Endodermal cell (in vitro differentiated cells): ENCODE data around the gene DUS3L. TPM values are rescaled to one million over a fixed set of nuclear protein-coding genes. Genes with fewer than 3 reads are reported as not detected.

Experiments used
- DNase-seq: peaks from one replicate; pipeline ENCODE4 v3.0.0-alpha.2; 2017
- H3K27ac ChIP-seq: 2 replicates; pipeline ENCODE4 v1.5.1; 2013; ENCODE audit warnings: mild to moderate bottlenecking, low read depth, low read length, moderate library complexity
- H3K27me3 ChIP-seq: 2 replicates; pipeline ENCODE4 v1.6.1; 2013; ENCODE audit warnings: mild to moderate bottlenecking, low read length, moderate library complexity; ENCODE audit not compliant: insufficient read depth, control insufficient read depth, poor library complexity, severe bottlenecking
- H3K36me3 ChIP-seq: 2 replicates; pipeline ENCODE4 v1.7.0; 2013; ENCODE audit warnings: mild to moderate bottlenecking, low read length, moderate library complexity; ENCODE audit not compliant: control insufficient read depth, insufficient read depth
- H3K4me1 ChIP-seq: one replicate; pipeline ENCODE4 v1.7.0; 2013; ENCODE audit warnings: low read length; ENCODE audit not compliant: control insufficient read depth, insufficient read depth
- H3K4me3 ChIP-seq: 2 replicates; pipeline ENCODE4 v1.5.1; 2013; ENCODE audit warnings: mild to moderate bottlenecking, low read length, moderate library complexity
- H3K9ac ChIP-seq: 2 replicates; pipeline ENCODE4 v1.6.1; 2013; ENCODE audit warnings: mild to moderate bottlenecking, low read length, moderate library complexity; ENCODE audit not compliant: poor library complexity, severe bottlenecking; ENCODE audit errors: extremely low read depth
- H3K9me3 ChIP-seq: 2 replicates; pipeline ENCODE4 v1.6.1; 2013; ENCODE audit warnings: mild to moderate bottlenecking, low read length, moderate library complexity; ENCODE audit not compliant: control insufficient read depth
- H3K27ac Mint-ChIP-seq: 2 replicates; pipeline ENCODE4 v1.8.0; 2020; ENCODE audit warnings: mixed read lengths
- H3K27me3 Mint-ChIP-seq: 2 replicates; pipeline ENCODE4 v1.8.0; 2021; ENCODE audit warnings: mild to moderate bottlenecking, mixed read lengths; ENCODE audit not compliant: insufficient read depth
- H3K36me3 Mint-ChIP-seq: 2 replicates; pipeline ENCODE4 v1.8.0; 2020; ENCODE audit warnings: low read depth, mixed read lengths
- H3K4me1 Mint-ChIP-seq: 2 replicates; pipeline ENCODE4 v1.8.0; 2020; ENCODE audit warnings: mixed read lengths
- H3K4me3 Mint-ChIP-seq: 2 replicates; pipeline ENCODE4 v1.8.0; 2020; ENCODE audit warnings: mild to moderate bottlenecking, moderate library complexity, mixed read lengths
- H3K9me3 Mint-ChIP-seq: 2 replicates; pipeline ENCODE4 v1.8.0; 2020; ENCODE audit warnings: mild to moderate bottlenecking, mixed read lengths
- CTCF ChIP-seq: fragments of 200-600 bp; sonication (generic); conservative IDR thresholded peaks from 2 replicates; pipeline ENCODE4 v1.5.0; 2021; ENCODE audit warnings: antibody characterized with exemption, mild to moderate bottlenecking
- WGBS, 2 experiments: methylation state at CpG; one replicate each; pipeline versions ENCODE4 v1.1.5 to v1.1.7; 2013; ENCODE audit warnings: missing lambda C conversion rate in 2 of 2, mixed read lengths in 1 of 2; ENCODE audit not compliant: insufficient coverage in 1 of 2, insufficient read length in 1 of 2; 5-methylcytosine and 5-hydroxymethylcytosine counted together
- total RNA-seq, 2 donors: library from RNA; stranded (reverse); fragmentation: NEBNext Ultra II Directional in 1 of 2; extraction: Animal tissue kit (Norgen Biotek cat#: 25700) in 1 of 2; gene quantifications; 2 replicates in 1 of 2; 3 replicates in 1 of 2; pipeline ENCODE4 v1.2.1, GENCODE V29; 2021

DUS3L gene
- total RNA-seq, 2 donors from 2014 or later, result 19.6 to 36.8 TPM

GRCh38 chr19:5804516-5805461 is 13.8 kb upstream of the DUS3L start, which contains the start of gene NRTN:
Gene NRTN, plus strand, starts transcription at chr19:5805067. Its CDS starts 19,099 bp downstream, at chr19:5824166.
- no peak within 1 kb of the TSS for H3K27ac ChIP-seq
- H3K36me3 ChIP-seq, result no peaks in the 10 kb centered on the region
- no peak for TF ChIP-seq CTCF
- H3K27me3 Mint-ChIP-seq, result peaks cover 31% of the 10 kb centered on the region
- no peaks in the 10 kb centered on the region for H3K9me3 Mint-ChIP-seq
- no peak within 1 kb of the TSS for H3K9ac ChIP-seq
- peak within 1 kb of the TSS; percentile 71 for H3K4me3 ChIP-seq
- peaks cover 19% of the 10 kb centered on the region for H3K27me3 ChIP-seq
- no peaks in the 10 kb centered on the region for H3K9me3 ChIP-seq
- peaks cover 8% of the 10 kb centered on the region for H3K4me1 Mint-ChIP-seq
- peak within 1 kb of the TSS; percentile 62 for H3K4me3 Mint-ChIP-seq
- H3K27ac Mint-ChIP-seq, result peak within 1 kb of the TSS; percentile 68
- H3K36me3 Mint-ChIP-seq, result no peaks in the 10 kb centered on the region
- 1 to 2% methylated on average over 12 to 102 of the region's 107 CpGs for WGBS, 2 experiments
- no peaks in the 10 kb centered on the region for H3K4me1 ChIP-seq
- peak; percentile 84 for DNase-seq

- no peaks in the 10 kb centered on the region for H3K9me3 Mint-ChIP-seq
- no peaks in the 10 kb centered on the region for H3K36me3 ChIP-seq
- H3K4me3 Mint-ChIP-seq, result peak overlapping the region; percentile 54
- peak overlapping the region; percentile 71 for H3K4me3 ChIP-seq
- peaks cover 19% of the 10 kb centered on the region for H3K27me3 ChIP-seq
- H3K4me1 Mint-ChIP-seq, result peaks cover 8% of the 10 kb centered on the region
- 5 to 19% methylated on average over 13 to 54 of the region's 54 CpGs for WGBS, 2 experiments
- peaks cover 37% of the 10 kb centered on the region for H3K27me3 Mint-ChIP-seq
- TF ChIP-seq CTCF, result peak; percentile 99
- H3K27ac Mint-ChIP-seq, result peak overlapping the region; percentile 68
- no peaks in the 10 kb centered on the region for H3K9me3 ChIP-seq
- H3K4me1 ChIP-seq, result no peaks in the 10 kb centered on the region
- no peaks in the 10 kb centered on the region for H3K36me3 Mint-ChIP-seq
- H3K27ac ChIP-seq, result no peak overlapping the region
- no peak overlapping the region for H3K9ac ChIP-seq
- peak; percentile 99 for DNase-seq
Observed at GRCh38 chr19:5803752-5804515, 13.0 kb upstream of the DUS3L start.

GRCh38 chr19:5803441-5803751 is 12.4 kb upstream of the DUS3L start:
- no peaks in the 10 kb centered on the region for H3K9me3 ChIP-seq
- H3K27ac ChIP-seq, result no peak overlapping the region
- no peak for DNase-seq
- no peaks in the 10 kb centered on the region for H3K36me3 ChIP-seq
- H3K4me1 Mint-ChIP-seq, result peaks cover 8% of the 10 kb centered on the region
- H3K27me3 ChIP-seq, result peaks cover 19% of the 10 kb centered on the region
- TF ChIP-seq CTCF, result no peak
- no peaks in the 10 kb centered on the region for H3K4me1 ChIP-seq
- peak overlapping the region; percentile 71 for H3K4me3 ChIP-seq
- no peak overlapping the region for H3K27ac Mint-ChIP-seq
- whole genome bisulfite sequencing, 2 experiments, result 33% methylated on average over 8 of the region's 8 CpGs; no CpG with 5 or more reads in 1 of the 2 experiments
- no peaks in the 10 kb centered on the region for H3K36me3 Mint-ChIP-seq
- peak overlapping the region; percentile 54 for H3K4me3 Mint-ChIP-seq
- no peak overlapping the region for H3K9ac ChIP-seq
- H3K9me3 Mint-ChIP-seq, result no peaks in the 10 kb centered on the region
- H3K27me3 Mint-ChIP-seq, result peaks cover 40% of the 10 kb centered on the region
